GM23338 (cell line): ENCODE data around the gene DHX58. TPM values are rescaled to one million over a fixed set of nuclear protein-coding genes. Genes with fewer than 3 reads are reported as not detected.
A peak's percentile ranks its signal among the peaks of the same experiment; 100 is the strongest.

Experiments used
- ATAC-seq: fragments of 200-7000 bp; cut with Tn5 transposase; 3 replicates; pipeline ENCODE4 v1.9.1; 2020
- DNase-seq: peaks from one replicate; pipeline ENCODE4 v3.0.0-alpha.2; 2015; ENCODE audit warnings: low spot score
- H2AFZ ChIP-seq: fragments of 200-600 bp; sonication (generic); 2 replicates; pipeline ENCODE4 v1.8.0; 2016; ENCODE audit warnings: antibody characterized with exemption, mild to moderate bottlenecking, moderate library complexity
- H3F3A ChIP-seq: fragments of 200-600 bp; sonication (generic); replicated peaks from 2 replicates; pipeline ENCODE4 v1.8.0; 2017; ENCODE audit warnings: antibody characterized with exemption, mixed run types, low read depth
- H3K27ac ChIP-seq: fragments of 200-600 bp; sonication (generic); 2 replicates; pipeline ENCODE4 v1.6.1; 2016; ENCODE audit warnings: low read depth
- H3K27me3 ChIP-seq: fragments of 200-600 bp; sonication (generic); 2 replicates; pipeline ENCODE4 v1.8.0; 2016; ENCODE audit warnings: mild to moderate bottlenecking, mixed run types, moderate library complexity; ENCODE audit not compliant: insufficient read depth
- H3K36me3 ChIP-seq: fragments of 200-600 bp; sonication (generic); 2 replicates; pipeline ENCODE4 v1.8.0; 2016; ENCODE audit warnings: mild to moderate bottlenecking; ENCODE audit not compliant: insufficient read depth
- H3K4me1 ChIP-seq: fragments of 200-600 bp; sonication (generic); 2 replicates; pipeline ENCODE4 v1.8.0; 2016; ENCODE audit warnings: mild to moderate bottlenecking, moderate library complexity; ENCODE audit not compliant: insufficient read depth
- H3K4me2 ChIP-seq: fragments of 200-600 bp; sonication (generic); 2 replicates; pipeline ENCODE4 v1.7.1; 2017; ENCODE audit warnings: mixed run types
- H3K4me3 ChIP-seq: fragments of 200-600 bp; sonication (generic); 2 replicates; pipeline ENCODE4 v1.6.1; 2016; ENCODE audit warnings: mixed run types
- H3K79me2 ChIP-seq: fragments of 200-600 bp; sonication (generic); replicated peaks from 2 replicates; pipeline ENCODE4 v1.8.0; 2017; ENCODE audit warnings: mild to moderate bottlenecking; ENCODE audit not compliant: insufficient read depth
- H3K9me2 ChIP-seq: fragments of 200-600 bp; sonication (generic); 2 replicates; pipeline ENCODE4 v1.8.0; 2017; ENCODE audit not compliant: insufficient read depth
- H4K20me1 ChIP-seq: fragments of 200-600 bp; sonication (generic); replicated peaks from 2 replicates; pipeline ENCODE4 v1.8.0; 2017; ENCODE audit warnings: mild to moderate bottlenecking; ENCODE audit not compliant: insufficient read depth
- H3K27ac Mint-ChIP-seq: 2 replicates; pipeline ENCODE4 v1.8.0; 2020; ENCODE audit warnings: inconsistent platforms, mild to moderate bottlenecking, moderate library complexity, mixed read lengths
- H3K27me3 Mint-ChIP-seq: 3 replicates; pipeline ENCODE4 v1.8.0; 2022; ENCODE audit warnings: low read depth, mild to moderate bottlenecking, moderate library complexity, mixed read lengths, inconsistent platforms; ENCODE audit not compliant: insufficient read depth, poor library complexity
- H3K36me3 Mint-ChIP-seq: 3 replicates; pipeline ENCODE4 v1.8.0; 2021; ENCODE audit warnings: low read depth, mild to moderate bottlenecking, inconsistent platforms, moderate library complexity, mixed read lengths
- H3K4me1 Mint-ChIP-seq: 3 replicates; pipeline ENCODE4 v1.8.0; 2020; ENCODE audit warnings: mild to moderate bottlenecking, inconsistent platforms, mixed read lengths
- H3K4me3 Mint-ChIP-seq: 3 replicates; pipeline ENCODE4 v1.8.0; 2021; ENCODE audit warnings: moderate library complexity, mild to moderate bottlenecking, inconsistent platforms, mixed read lengths
- H3K9me3 Mint-ChIP-seq: 3 replicates; pipeline ENCODE4 v1.8.0; 2020; ENCODE audit warnings: moderate library complexity, mild to moderate bottlenecking, inconsistent platforms, mixed read lengths
- CTCF ChIP-seq, 2 experiments: fragments of 200-600 bp in 1 of 2; sonication (generic) in 1 of 2; conservative IDR thresholded peaks; 2 replicates each; pipeline versions ENCODE4 v1.5.1 to v1.6.1; 2016 to 2017; ENCODE audit warnings: antibody characterized with exemption in 2 of 2, low read depth in 2 of 2, mild to moderate bottlenecking in 2 of 2, moderate library complexity in 1 of 2
- EZH2 ChIP-seq: fragments of 200-600 bp; sonication (generic); IDR thresholded peaks from one replicate; pipeline ENCODE4 v1.8.0; 2017; ENCODE audit warnings: antibody characterized with exemption, mild to moderate bottlenecking, low read depth; ENCODE audit not compliant: unreplicated experiment
- EZH2phosphoT487 ChIP-seq: fragments of 200-600 bp; sonication (generic); IDR thresholded peaks from one replicate; pipeline ENCODE4 v1.8.1; 2018; ENCODE audit warnings: antibody characterized with exemption; ENCODE audit not compliant: unreplicated experiment
- JUNB ChIP-seq: IDR thresholded peaks from one replicate; pipeline ENCODE4 v1.6.1; 2016; ENCODE audit warnings: antibody characterized with exemption; ENCODE audit not compliant: unreplicated experiment
- NANOG ChIP-seq: IDR thresholded peaks from 2 replicates; pipeline ENCODE4 v1.6.1; 2016; ENCODE audit warnings: antibody characterized with exemption, borderline replicate concordance
- POLR2AphosphoS5 ChIP-seq: IDR thresholded peaks from 2 replicates; pipeline ENCODE4 v1.6.1; 2016; ENCODE audit warnings: antibody characterized with exemption, low read depth
- REST ChIP-seq: IDR thresholded peaks from one replicate; pipeline ENCODE4 v1.6.1; 2018; ENCODE audit warnings: antibody characterized with exemption; ENCODE audit not compliant: unreplicated experiment
- ZNF114 ChIP-seq: fragments of 250-450 bp; sonication (Bioruptor Pico); IDR thresholded peaks from 2 replicates; pipeline ENCODE4 v1.5.0; 2020; ENCODE audit warnings: mild to moderate bottlenecking, moderate library complexity
- ZNF331 ChIP-seq: fragments of 250-450 bp; sonication (Bioruptor Pico); IDR thresholded peaks from 2 replicates; pipeline ENCODE4 v1.5.0; 2020; ENCODE audit warnings: low read depth, mild to moderate bottlenecking, moderate library complexity
- ZNF462 ChIP-seq: fragments of 250-450 bp; sonication (Bioruptor Pico); IDR thresholded peaks from 2 replicates; pipeline ENCODE4 v1.5.0; 2020; ENCODE audit warnings: mild to moderate bottlenecking, moderate library complexity
- polyA plus RNA-seq: library from polyadenylated mRNA; unstranded; fragments of >200 nt; fragmentation: Nextera tagmentation; extraction: Ambion mirVana; gene quantifications from 2 replicates; pipeline ENCODE4 v1.2.1, GENCODE V29; 2016
- total RNA-seq: library from RNA; depleted of rRNA; stranded (reverse); fragments of >200 nt; shearing (Covaris generic); gene quantifications from 2 replicates; pipeline ENCODE4 v1.2.3, GENCODE V29; 2014
- TF ChIP-seq, protein P1 (sequence below): IDR thresholded peaks from 2 replicates; pipeline ENCODE4 v1.6.1; 2016; ENCODE audit warnings: antibody characterized with exemption

Gene DHX58
- total and polyA plus RNA-seq, 2 experiments from 2014 or later = 4.1 to 6.6 TPM

- no peaks in the 10 kb centered on the region for H3K9me2 ChIP-seq
- H3K27ac ChIP-seq = no peak overlapping the region
- H3K79me2 ChIP-seq = peaks cover 59% of the 10 kb centered on the region
- H3F3A ChIP-seq = 0 out of 2 replicates have a peak, but pooled peaks cover 4% of the 10 kb centered on the region
- H3K4me2 ChIP-seq = no peak overlapping the region
- peaks cover 12% of the 10 kb centered on the region for H4K20me1 ChIP-seq
- DNase-seq = no peak
- peaks cover 10% of the 10 kb centered on the region; the same call in 1 of the 2 replicates for H3K4me1 ChIP-seq
- no peak for TF ChIP-seq EZH2phosphoT487
- no peak for TF ChIP-seq EZH2
- TF ChIP-seq ZNF331 (CRISPR knock-in tag) = no peak
- no peak for TF ChIP-seq REST
- no peak for TF ChIP-seq CTCF (conservative IDR thresholded peaks at IDR 0.05; ENCODE audit: low read depth in 2 of 2)
- no peak for TF ChIP-seq NANOG
- TF ChIP-seq, protein P1, sequence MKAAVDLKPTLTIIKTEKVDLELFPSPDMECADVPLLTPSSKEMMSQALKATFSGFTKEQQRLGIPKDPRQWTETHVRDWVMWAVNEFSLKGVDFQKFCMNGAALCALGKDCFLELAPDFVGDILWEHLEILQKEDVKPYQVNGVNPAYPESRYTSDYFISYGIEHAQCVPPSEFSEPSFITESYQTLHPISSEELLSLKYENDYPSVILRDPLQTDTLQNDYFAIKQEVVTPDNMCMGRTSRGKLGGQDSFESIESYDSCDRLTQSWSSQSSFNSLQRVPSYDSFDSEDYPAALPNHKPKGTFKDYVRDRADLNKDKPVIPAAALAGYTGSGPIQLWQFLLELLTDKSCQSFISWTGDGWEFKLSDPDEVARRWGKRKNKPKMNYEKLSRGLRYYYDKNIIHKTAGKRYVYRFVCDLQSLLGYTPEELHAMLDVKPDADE = no peak
- TF ChIP-seq JUNB = no peak
- TF ChIP-seq POLR2AphosphoS5 = no peak
- TF ChIP-seq ZNF114 (CRISPR knock-in tag) = no peak
- TF ChIP-seq ZNF462 (CRISPR knock-in tag) = no peak
- H3K27me3 ChIP-seq = no peaks in the 10 kb centered on the region
- no peaks in the 10 kb centered on the region; the same call in none of the 2 replicates for H3K36me3 ChIP-seq
- ATAC-seq = no peak
- H3K4me3 ChIP-seq = no peak overlapping the region
- Mint-ChIP-seq H3K27ac (peak overlapping the region; percentile 15; the same call in 1 of the 2 replicates), H3K36me3 (peaks cover 27% of the 10 kb centered on the region), H3K4me3 (no peak overlapping the region; the same call in 2 of the 3 replicates), H3K4me1 (peaks cover 33% of the 10 kb centered on the region), H3K27me3 (peaks cover 14% of the 10 kb centered on the region), H3K9me3 (no peaks in the 10 kb centered on the region)
- no peak overlapping the region for H2AFZ ChIP-seq
Observed at GRCh38 chr17:42132941-42133340, 20.4 kb upstream of the DHX58 start.
